ENCODE results near the gene NOA1.

DNA sequence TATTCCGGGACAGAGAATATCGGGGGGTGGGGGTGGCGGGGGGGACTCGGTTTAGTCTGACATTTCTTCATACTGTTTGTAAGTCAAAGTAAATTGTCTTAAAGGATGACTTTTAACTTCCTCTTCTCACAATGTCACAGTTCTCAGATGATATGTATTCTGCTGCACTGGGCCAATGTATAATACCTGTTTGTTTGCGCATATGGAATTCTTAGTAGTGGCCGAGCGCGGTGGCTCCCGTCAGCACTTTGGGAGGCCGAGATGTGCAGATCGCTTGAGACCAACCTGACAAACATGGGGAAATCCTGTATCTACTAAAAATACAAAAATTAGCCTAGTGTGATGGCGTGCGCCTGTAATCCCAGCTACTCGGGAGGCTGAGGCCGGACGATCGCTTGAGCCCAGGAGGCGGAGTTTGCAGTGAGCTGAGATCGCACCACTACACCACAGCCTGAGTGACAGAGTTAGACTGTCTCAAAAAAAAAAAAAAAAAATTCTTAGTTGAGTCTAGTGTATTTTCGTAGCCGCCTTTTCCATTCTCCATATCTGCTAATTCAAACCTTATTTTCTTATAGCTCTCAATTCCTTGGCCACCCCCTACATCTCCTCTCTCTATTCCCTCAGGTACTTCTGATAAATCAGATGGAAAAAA lies 2.1 kb upstream of the NOA1 start:
- no peak for TF ChIP-seq POLR2AphosphoS5 (IDR thresholded peaks at IDR 0.05; ENCODE audit: low read depth, low read length)
- no peak for TF ChIP-seq REST (IDR thresholded peaks at IDR 0.05; ENCODE audit: insufficient read depth in 1 of 2, low read depth in 2 of 2, low read length in 2 of 2)
- TF ChIP-seq SIN3A (IDR thresholded peaks at IDR 0.05; ENCODE audit: borderline replicate concordance, insufficient read depth, low read length), result no peak
- no peak for TF ChIP-seq TAF1 (IDR thresholded peaks at IDR 0.05; ENCODE audit: borderline replicate concordance, insufficient read depth, low read length)

Measured in PFSK-1 (cell line).